Activated effector memory CD4-positive, alpha-beta T cell treated with Interleukin-2 at 50 U/mL for 16 hours (primary cell): Measurements from ENCODE around the gene UTF1.
"Not testable (repeated sequence)": the region's sequence is repeated elsewhere in the genome, so short reads cannot be mapped to it uniquely, and the experiment has no call there.

Experiments used
- DNase-seq: peaks from one replicate; pipeline ENCODE4 v3.0.0-alpha.2; 2020

UTF1 gene

DNA sequence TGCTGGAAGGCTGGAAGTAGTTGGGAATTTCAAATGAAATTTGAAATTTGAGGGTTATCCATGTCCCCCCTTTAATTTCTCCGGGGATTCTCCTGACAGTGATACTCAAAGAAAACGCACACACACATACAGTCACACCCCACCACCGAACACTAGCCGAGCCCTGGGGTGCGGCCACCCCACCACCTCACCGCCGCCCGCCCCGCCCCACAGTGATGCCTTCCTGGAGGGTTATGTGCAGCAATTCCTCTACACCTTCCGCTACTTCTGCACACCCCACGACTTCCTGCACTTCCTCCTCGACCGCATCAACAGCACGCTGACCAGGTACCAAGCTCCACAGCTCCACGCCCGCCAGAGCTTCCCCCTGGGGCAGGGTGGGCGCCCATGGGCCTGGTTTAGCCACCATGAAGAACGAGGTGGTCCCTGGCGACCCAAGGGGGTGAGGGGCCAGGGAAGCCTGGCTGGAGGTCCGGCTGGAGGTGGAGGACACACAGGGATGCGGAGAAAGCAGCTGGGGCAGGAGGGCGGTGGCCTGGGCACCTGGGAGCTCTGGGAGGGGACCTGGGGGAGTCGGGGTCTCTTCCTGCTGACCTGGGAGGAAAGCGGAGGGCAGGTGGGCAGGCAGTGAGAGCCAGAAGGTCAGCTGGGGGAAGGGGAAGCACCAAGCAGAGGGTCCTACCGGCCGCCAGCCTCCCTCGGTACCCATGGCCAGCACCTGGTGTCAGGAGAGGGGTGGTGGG lies 19.4 kb upstream of the UTF1 start:
- DNase-seq: no peak

DNA sequence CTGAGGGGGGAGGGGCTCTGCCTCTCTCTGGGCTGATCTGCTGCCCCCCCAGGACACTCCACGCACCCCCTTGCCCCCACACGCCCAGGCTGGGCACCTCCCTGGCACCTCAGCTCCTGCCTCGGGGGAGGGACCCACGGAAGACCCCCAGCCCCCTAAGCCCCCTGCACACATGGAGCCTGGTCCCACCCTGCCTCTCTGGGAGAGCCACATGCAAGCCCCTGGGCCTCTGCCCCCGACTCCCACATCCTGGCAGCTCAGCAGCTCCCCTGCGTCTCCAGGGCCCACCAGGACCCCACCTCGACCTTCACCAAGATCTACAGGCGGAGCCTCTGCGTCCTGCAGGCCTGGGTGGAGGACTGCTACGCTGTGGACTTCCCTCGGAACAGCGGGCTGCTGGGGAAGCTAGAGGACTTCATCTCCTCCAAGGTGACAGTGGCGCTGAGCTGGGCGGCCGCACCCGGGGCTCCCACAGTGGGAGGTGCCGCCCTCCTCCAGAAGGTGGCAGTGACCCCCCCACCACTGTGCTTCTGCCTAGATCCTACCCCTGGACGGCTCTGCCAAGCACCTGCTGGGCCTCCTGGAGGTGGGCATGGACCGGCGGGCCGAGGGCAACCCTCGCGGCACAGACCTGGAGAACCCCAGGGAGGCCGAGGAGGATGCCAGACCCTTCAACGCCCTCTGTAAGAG lies 18.7 kb upstream of the UTF1 start:
- DNase-seq: no peak

GRCh38 chr10:133211959-133212852 lies 17.8 kb upstream of the UTF1 start:
- DNase-seq: no peak

GRCh38 chr10:133212853-133213494 lies 17.0 kb upstream of the UTF1 start:
- DNase-seq: no peak

DNA sequence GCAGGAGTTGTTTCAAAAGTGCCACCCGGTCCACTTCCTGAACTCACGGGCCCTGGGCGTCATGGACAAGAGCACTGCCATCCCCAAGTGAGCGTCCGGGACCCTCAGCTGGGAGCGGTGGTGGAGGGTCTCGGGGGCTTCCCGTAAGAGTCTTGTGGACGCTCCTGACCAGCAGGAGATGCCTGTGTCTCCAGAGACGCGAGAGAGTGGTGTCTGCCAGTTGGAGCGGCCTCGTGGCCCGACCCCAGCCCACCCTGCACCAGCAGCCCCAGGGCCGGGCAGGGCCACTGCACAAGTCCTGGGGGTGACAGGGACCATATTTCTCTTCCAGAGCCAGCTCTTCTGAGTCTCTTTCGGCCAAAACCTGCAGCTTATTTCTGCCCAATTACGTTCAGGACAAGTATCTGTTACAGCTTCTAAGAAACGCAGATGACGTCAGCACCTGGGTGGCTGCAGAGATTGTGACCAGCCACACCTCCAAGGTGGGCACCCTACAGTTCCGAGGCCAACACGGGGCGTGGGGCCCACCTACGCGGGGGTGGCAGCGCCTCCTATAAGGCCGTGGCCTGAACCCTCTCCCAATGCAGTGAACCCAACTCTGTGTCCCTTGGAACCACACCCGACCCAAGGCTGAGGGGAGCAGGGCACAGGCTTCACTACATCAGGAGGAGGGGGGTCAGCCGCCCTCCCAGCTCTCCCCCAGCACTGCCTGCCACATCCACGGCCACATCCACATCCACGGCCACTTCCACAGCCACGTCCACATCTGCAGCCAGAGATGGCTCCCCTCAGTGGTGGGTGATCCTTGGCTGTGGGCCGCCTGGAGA lies 16.2 kb upstream of the UTF1 start:
- no peak for DNase-seq

- DNase-seq: no peak
Observed at GRCh38 chr10:133214468-133215410, 15.3 kb upstream of the UTF1 start.

DNA sequence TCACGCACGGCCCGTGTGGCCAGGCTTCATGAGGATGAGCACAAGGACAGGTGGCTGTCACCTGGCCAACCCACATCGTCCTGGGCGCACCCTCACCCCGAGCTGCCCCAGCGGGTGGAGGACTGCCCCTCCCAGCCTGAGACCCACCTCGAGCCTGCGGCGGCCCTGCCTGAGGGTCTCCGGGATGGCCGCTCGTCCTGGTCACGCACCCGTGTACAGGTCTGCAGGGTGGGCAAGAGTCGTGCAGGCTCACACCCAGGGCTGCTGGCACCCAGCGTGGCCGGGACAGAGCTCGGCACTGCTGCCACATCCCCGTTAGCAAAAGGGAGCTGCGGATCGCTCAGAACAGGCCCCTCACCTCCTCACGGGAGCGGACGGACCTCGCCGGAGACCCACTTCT lies 14.4 kb upstream of the UTF1 start:
- DNase-seq: no peak

- no peak for DNase-seq
Observed at GRCh38 chr10:133216776-133217175, 13.2 kb upstream of the UTF1 start.

- no peak for DNase-seq
Observed at GRCh38 chr10:133217800-133218589, 12.0 kb upstream of the UTF1 start.

- DNase-seq: no peak
Observed at GRCh38 chr10:133218891-133219290, 11.1 kb upstream of the UTF1 start.

- DNase-seq: no peak
Observed at GRCh38 chr10:133219782-133220181, 10.2 kb upstream of the UTF1 start.

DNA sequence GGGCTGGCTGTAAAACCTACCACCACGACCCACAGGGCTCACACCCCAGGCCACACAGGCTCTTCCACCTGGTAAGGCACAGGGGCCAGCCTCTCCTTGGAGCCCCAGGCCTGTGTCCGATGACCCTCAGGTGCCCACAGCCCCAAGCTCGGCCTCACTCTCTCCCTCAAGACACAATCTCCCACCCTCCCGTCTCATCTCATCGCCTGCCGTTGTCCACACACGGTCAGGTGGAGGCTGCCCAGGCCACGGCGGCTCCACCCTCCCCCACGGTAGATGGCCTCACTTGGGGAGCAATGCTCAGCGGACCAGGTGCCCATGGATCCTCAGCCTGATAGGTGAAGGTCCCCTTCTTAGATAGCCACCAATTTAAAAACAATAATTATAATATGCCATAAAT lies 8.7 kb upstream of the UTF1 start:
- DNase-seq: no peak

DNA sequence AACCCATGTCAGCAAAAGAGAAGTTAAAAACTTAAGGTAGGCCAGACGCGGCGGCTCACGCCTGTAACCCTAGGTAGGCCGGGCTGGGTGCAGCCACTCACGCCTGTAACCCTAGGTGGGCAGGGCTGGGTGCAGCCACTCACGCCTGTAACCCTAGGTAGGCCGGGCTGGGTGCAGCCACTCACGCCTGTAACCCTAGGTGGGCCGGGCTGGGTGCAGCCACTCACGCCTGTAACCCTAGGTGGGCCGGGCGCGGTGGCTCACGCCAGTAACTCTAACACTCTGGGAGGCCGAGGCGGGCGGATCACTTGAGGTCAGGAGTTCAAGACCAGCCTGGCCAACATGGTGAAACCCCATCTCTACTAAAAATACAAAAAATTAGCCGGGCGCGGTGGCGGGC lies 8.3 kb upstream of the UTF1 start:
- not testable (repeated sequence) for DNase-seq

- DNase-seq: no peak
Observed at GRCh38 chr10:133224076-133224475, 5.9 kb upstream of the UTF1 start.

- no peak for DNase-seq
Observed at GRCh38 chr10:133224756-133225372, 5.2 kb upstream of the UTF1 start.

DNA sequence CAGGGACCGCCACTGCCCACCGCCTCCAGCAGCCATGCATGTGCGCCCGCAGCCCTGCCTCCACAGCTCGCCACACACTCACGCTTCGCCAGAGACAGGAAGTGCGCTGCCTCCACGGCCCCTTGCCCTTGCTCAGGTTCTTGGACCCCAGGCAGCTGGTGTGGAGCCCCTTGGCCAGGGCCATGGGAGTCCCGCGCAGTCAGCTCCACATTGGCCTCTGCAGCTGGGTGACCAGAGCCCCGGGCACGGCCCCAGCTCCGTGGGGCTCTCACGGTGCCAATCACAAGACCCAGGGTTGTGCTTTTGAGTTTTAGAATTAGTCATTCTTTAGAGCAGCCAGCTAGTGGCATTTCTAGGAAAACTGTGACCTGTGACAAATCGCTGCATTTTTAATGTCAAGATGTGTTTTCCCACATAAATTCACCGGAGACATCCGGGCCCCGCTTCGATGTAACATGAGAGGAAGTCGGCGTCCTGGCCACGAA lies 4.3 kb upstream of the UTF1 start:
- DNase-seq: no peak

- DNase-seq: no peak
Observed at GRCh38 chr10:133226251-133226808, 3.7 kb upstream of the UTF1 start.

GRCh38 chr10:133227256-133227655 lies 2.8 kb upstream of the UTF1 start:
- DNase-seq: no peak
